HG02852 (cell line): Measurements from ENCODE around the gene OR10A3.

Source experiments
- ATAC-seq: cut with Tn5 transposase; IDR thresholded peaks from one replicate; pipeline ENCODE4 v1.9.1; 2021; ENCODE audit warnings: mild to moderate bottlenecking, moderate library complexity; ENCODE audit not compliant: unreplicated experiment

The OR10A3 gene

DNA sequence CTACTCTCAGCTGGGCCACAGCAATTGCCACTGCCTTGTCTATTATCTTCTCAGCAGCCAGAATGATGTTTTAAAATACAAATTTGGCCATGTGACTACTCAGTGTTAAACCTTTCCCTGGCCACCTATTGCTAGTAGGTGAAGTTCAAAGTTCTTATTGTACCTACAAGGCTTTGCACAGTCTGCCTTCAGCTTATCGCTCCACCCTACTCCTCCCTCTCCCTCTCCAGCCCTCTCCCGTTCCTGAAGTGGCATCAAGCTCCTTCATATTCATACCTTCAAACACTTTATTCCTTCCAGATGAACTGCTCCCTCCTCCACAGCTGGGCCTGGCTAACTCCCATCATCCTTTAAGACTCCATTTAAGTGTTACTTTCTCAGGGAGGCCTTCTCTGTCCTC is 47.7 kb downstream of the OR10A3 start:
- ATAC-seq: no peak

DNA sequence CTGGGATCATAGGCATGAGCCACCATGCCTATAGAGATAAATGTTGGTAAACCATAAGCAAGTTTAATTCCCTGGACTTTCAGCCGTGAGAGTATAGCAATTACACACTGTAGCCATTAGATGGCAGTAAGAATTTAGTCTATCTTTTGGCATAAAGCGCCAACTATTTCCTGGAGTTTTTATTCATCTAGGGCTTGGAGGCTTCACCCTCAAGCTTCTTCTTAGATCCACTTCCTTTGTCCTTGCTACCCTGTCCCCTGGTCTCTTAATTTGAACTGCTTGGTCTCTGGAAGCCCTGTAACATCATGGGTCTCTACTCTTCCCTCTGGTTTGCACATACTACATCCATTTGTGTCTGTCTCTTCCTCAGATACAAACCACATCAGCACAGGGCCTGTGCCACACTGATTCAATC is 48.7 kb downstream of the OR10A3 start:
- peak; percentile 51 for ATAC-seq

DNA sequence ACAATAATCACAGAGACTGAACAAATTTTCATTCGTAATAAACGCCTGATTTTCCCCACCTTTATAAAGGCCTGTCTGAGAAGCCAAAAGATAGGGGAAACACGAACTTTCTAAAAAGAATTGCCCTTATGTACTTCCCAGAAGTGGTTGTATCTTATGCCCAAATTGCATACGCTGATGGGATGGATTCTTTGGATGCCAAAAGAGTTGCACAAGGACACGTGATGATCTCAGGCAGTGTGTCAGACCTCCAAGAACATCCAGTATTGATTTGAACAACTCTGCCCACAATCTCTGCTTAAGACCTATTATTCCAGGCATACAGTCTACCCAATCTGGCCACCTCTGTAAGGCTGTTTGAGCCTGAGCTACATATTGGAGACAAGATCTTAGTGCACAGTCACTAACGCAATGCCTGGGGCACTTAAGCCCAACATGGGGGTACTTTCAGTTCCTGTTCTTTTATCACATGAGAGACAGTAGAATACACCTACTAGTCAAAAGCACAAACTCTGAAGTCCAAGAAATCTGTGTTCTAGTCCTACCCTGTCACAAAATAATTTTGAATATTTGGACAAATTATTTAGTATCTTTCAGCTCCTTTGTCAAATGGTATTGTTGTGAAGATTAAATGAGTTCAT is 49.3 kb downstream of the OR10A3 start:
- peak; percentile 57 for ATAC-seq

DNA sequence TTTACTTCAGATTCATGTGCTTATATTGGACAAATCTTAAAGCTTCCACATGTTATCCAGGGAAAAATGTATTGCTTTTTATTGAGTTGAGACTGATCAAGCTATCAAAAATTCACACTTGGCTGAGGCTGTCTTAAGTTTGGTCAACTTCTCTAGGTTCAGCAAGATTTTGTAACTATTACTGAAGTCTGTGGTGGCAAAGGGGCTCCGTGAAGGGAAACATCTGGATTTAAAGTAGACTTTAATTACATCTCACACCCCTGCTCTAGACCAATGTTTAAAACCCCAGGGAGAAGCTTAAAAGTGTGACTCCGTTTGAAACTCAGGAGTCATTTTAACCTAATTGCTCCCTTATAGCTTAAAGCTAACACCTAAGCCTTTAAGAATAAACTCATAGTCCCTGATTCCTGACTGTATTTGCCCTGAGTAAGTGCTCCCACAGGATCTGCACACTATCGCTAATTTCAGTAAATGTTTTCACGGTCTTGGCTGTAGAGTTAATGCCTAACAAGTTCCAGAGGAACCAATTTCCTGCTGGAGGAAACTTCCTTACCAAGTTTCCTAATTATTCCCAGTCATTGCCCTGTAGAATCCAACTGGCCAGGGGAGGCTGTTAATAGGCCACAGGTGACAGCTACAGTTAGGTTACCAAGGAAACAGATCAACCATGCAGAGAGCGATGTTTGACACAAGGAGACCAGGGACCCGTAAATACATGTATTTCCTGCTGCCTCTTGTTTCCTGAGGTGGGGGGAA is 50.9 kb downstream of the OR10A3 start:
- peak; percentile 46 for ATAC-seq

DNA sequence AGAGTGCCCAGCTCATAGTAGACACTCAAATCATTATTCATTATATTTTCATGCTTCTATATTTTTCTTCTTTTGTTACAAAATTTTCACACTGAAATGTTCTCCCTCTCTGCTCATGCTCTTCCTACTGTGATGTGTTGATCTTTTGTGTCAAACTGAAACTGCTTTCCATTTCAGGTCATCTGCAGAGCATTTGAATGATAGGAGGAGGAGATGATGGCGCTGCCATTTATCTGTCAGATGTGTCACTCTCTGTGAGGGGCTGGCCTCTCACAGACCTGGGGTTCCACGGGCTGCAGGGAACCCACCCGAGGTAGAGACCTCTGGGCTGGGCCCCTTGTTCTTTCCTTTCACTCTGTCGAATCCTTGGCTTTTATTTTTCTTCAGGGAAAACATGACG is 51.5 kb downstream of the OR10A3 start:
- peak; percentile 61 for ATAC-seq
